B cell (primary cell): ENCODE measurements around the gene LATS2. TPM values are rescaled to one million over a fixed set of nuclear protein-coding genes. Genes with fewer than 3 reads are reported as not detected.

ENCODE experiments used
- ATAC-seq: fragments of 200-7000 bp; cut with Tn5 transposase; one replicate; pipeline ENCODE4 v1.10.0; 2021; ENCODE audit warnings: low read depth, mild to moderate bottlenecking, moderate number of reproducible peaks, moderate library complexity
- CTCF ChIA-PET: fragments of 350-600 bp; sonication (Branson Sonifier 250); formaldehyde crosslinking; loops from one replicate; lab custom pipeline; 2021; ENCODE audit warnings: antibody characterized with exemption, inconsistent platforms; lab: Charles Lee
- POLR2A ChIA-PET: fragments of 350-600 bp; sonication (Branson Sonifier 250); formaldehyde crosslinking; loops from one replicate; lab custom pipeline; 2021; ENCODE audit warnings: antibody characterized with exemption; lab: Charles Lee
- DNase-seq: peaks from one replicate; pipeline ENCODE4 v3.0.0; 2013
- H2AFZ ChIP-seq: 2 replicates; pipeline ENCODE4 v1.6.1; 2012; ENCODE audit warnings: mild to moderate bottlenecking, low read depth, low read length; ENCODE audit not compliant: insufficient read depth, poor library complexity, severe bottlenecking
- H3K27ac ChIP-seq, 2 donors: 1 replicate in 1 of 2; 2 replicates in 1 of 2; pipeline ENCODE4 v1.5.1; 2012 to 2013; ENCODE audit warnings: low read length in 2 of 2, mild to moderate bottlenecking in 2 of 2, moderate library complexity in 1 of 2
- H3K27me3 ChIP-seq, 4 experiments: fragments of 200-600 bp in 1 of 4; sonication (generic) in 1 of 4; replicated peaks in 1 of 4; 1 replicate in 2 of 4; 2 replicates in 2 of 4; pipeline versions ENCODE4 v1.6.1 to v1.7.0; 2013 to 2016; ENCODE audit warnings: low read length in 3 of 4, mild to moderate bottlenecking in 2 of 4, mixed read lengths in 1 of 4, moderate library complexity in 1 of 4; ENCODE audit not compliant: insufficient read depth in 4 of 4, control insufficient read depth in 3 of 4; ENCODE audit errors: control extremely low read depth in 1 of 4
- H3K36me3 ChIP-seq, 2 experiments: replicated peaks in 1 of 2; 1 replicate in 1 of 2; 2 replicates in 1 of 2; pipeline versions ENCODE4 v1.6.1 to v1.7.1; 2013; ENCODE audit warnings: low read length in 1 of 2; ENCODE audit not compliant: insufficient read depth in 2 of 2, control insufficient read depth in 1 of 2; ENCODE audit errors: control extremely low read depth in 1 of 2, extremely low read depth in 1 of 2
- H3K4me1 ChIP-seq, 2 donors: fragments of 200-600 bp in 1 of 2; sonication (generic) in 1 of 2; 1 replicate in 1 of 2; 2 replicates in 1 of 2; pipeline versions ENCODE4 v1.5.1 to v1.6.1; 2013 to 2017; ENCODE audit warnings: low read length in 2 of 2; ENCODE audit not compliant: control insufficient read depth in 2 of 2, insufficient read depth in 2 of 2
- H3K4me2 ChIP-seq: replicated peaks from 2 replicates; pipeline ENCODE3; 2012; ENCODE audit warnings: mild to moderate bottlenecking, low read depth, low read length; ENCODE audit not compliant: poor library complexity, severe bottlenecking
- H3K4me3 ChIP-seq, 5 experiments: fragments of 200-600 bp in 1 of 5; sonication (generic) in 1 of 5; 1 replicate in 3 of 5; 2 replicates in 2 of 5; pipeline versions ENCODE4 v1.5.1 to v1.7.0; 2011 to 2016; ENCODE audit warnings: low read length in 4 of 5, mild to moderate bottlenecking in 4 of 5, low read depth in 2 of 5, control low read depth in 1 of 5, moderate library complexity in 1 of 5; ENCODE audit not compliant: insufficient read depth in 1 of 5; ENCODE audit errors: control extremely low read depth in 1 of 5, extremely low read depth in 1 of 5
- H3K79me2 ChIP-seq: fragments of 200-600 bp; sonication (generic); one replicate; pipeline ENCODE4 v1.6.0; 2016; ENCODE audit warnings: low read length; ENCODE audit not compliant: control insufficient read depth, insufficient read depth
- H3K9ac ChIP-seq: fragments of 200-600 bp; sonication (generic); 2 replicates; pipeline ENCODE4 v1.6.1; 2017; ENCODE audit warnings: mild to moderate bottlenecking, low read length, moderate library complexity
- H3K9me3 ChIP-seq, 3 donors: one replicate each; pipeline versions ENCODE4 v1.6.1 to v1.7.1; 2013; ENCODE audit warnings: low read length in 2 of 3; ENCODE audit not compliant: control insufficient read depth in 2 of 3, insufficient read depth in 1 of 3; ENCODE audit errors: control extremely low read depth in 1 of 3
- H4K20me1 ChIP-seq: 2 replicates; pipeline ENCODE4 v1.6.0; 2012; ENCODE audit warnings: mild to moderate bottlenecking, low read length; ENCODE audit not compliant: insufficient read depth, control insufficient read depth, poor library complexity, severe bottlenecking
- H3K27ac Mint-ChIP-seq: one replicate; pipeline ENCODE4 v1.8.0; 2021; ENCODE audit warnings: mixed read lengths
- H3K27me3 Mint-ChIP-seq: one replicate; pipeline ENCODE4 v1.8.0; 2021; ENCODE audit warnings: mixed read lengths
- H3K4me1 Mint-ChIP-seq: one replicate; pipeline ENCODE4 v1.8.0; 2021; ENCODE audit warnings: mixed read lengths
- H3K4me3 Mint-ChIP-seq: one replicate; pipeline ENCODE4 v1.8.0; 2021; ENCODE audit warnings: mixed read lengths
- H3K9me3 Mint-ChIP-seq: one replicate; pipeline ENCODE4 v1.8.0; 2022; ENCODE audit warnings: mixed read lengths; ENCODE audit not compliant: insufficient read depth
- EZH2 ChIP-seq: IDR thresholded peaks from 2 replicates; pipeline ENCODE4 v1.6.1; 2012; ENCODE audit warnings: borderline replicate concordance, low read depth, mild to moderate bottlenecking, moderate library complexity, low read length; ENCODE audit not compliant: insufficient read depth, poor library complexity, severe bottlenecking
- WGBS: methylation state at CpG from one replicate; pipeline ENCODE4 v1.1.5; 2013; ENCODE audit warnings: missing lambda C conversion rate; ENCODE audit not compliant: insufficient coverage; 5-methylcytosine and 5-hydroxymethylcytosine counted together
- intact Hi-C: fragments of 100-400 bp; cut with micrococcal nuclease; formaldehyde crosslinking; loops from one replicate; pipeline ENCODE4 v1.10.0; 2022
- polyA plus RNA-seq: library from polyadenylated mRNA; depleted of rRNA; stranded (reverse); fragments of >200 nt; gene quantifications from 2 replicates; pipeline ENCODE4 v1.2.3, GENCODE V29; 2012
- total RNA-seq, 2 donors: library from RNA; stranded (reverse); fragments of 120-200 nt in 1 of 2; gene quantifications; 1 replicate in 1 of 2; 2 replicates in 1 of 2; pipeline versions ENCODE4 v1.2.3 to v1.2.4, GENCODE V29; 2013 to 2022
- TF ChIP-seq, protein P1 (sequence below): fragments of 200-600 bp; IDR thresholded peaks from one replicate; pipeline ENCODE4 v1.8.0; 2022; ENCODE audit warnings: antibody characterized with exemption, mild to moderate bottlenecking

LATS2 gene
- total and polyA plus RNA-seq, 2 donors (not counting 1 experiment from before 2014, with no cell fraction given) = 1.9 to 2.7 TPM

DNA sequence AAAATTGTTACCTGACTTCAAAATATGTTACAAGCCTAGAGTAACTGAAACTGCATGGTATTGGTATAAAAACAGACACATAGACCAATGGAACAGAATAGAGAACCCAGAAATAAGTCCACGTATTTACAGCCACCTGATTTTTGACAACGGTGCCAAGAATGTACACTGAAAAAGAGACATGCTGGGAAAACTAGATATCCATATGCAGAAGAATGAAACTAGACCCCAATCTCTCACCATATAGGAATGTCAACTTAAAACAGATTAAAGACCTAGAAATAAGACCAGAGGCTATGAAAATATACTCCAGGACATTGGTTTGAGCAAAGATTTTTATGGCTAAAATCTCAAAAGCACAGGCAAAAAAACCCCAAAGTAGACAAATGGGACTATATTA, 76.5 kb downstream of the LATS2 start:
- no peaks in the 10 kb centered on the region for H4K20me1 ChIP-seq
- no peak overlapping the region for H3K4me3 ChIP-seq
- no peaks in the 10 kb centered on the region for H3K4me1 ChIP-seq
- ChIA-PET CTCF (no interaction called here), POLR2A (no interaction called here)
- intact Hi-C loops = no loop called here
- DNase-seq = no peak
- no peaks in the 10 kb centered on the region for H3K27me3 ChIP-seq
- Mint-ChIP-seq H3K27ac (no peak overlapping the region), H3K27me3 (no peaks in the 10 kb centered on the region), H3K4me1 (no peaks in the 10 kb centered on the region), H3K4me3 (no peak overlapping the region), H3K9me3 (no peaks in the 10 kb centered on the region)
- ATAC-seq = no peak
- H3K36me3 ChIP-seq = no peaks in the 10 kb centered on the region
- peaks cover 0 to 14% (median 0%) of the 10 kb centered on the region in 3 donors for H3K9me3 ChIP-seq
- no peaks in the 10 kb centered on the region for H3K79me2 ChIP-seq
- WGBS = no CpG with 5 or more reads among the region's 2 CpGs
- no peak overlapping the region for H3K27ac ChIP-seq
- no peak overlapping the region for H3K9ac ChIP-seq
- no peak overlapping the region for H3K4me2 ChIP-seq
- TF ChIP-seq, protein P1, sequence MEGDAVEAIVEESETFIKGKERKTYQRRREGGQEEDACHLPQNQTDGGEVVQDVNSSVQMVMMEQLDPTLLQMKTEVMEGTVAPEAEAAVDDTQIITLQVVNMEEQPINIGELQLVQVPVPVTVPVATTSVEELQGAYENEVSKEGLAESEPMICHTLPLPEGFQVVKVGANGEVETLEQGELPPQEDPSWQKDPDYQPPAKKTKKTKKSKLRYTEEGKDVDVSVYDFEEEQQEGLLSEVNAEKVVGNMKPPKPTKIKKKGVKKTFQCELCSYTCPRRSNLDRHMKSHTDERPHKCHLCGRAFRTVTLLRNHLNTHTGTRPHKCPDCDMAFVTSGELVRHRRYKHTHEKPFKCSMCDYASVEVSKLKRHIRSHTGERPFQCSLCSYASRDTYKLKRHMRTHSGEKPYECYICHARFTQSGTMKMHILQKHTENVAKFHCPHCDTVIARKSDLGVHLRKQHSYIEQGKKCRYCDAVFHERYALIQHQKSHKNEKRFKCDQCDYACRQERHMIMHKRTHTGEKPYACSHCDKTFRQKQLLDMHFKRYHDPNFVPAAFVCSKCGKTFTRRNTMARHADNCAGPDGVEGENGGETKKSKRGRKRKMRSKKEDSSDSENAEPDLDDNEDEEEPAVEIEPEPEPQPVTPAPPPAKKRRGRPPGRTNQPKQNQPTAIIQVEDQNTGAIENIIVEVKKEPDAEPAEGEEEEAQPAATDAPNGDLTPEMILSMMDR = no peak
- no peak overlapping the region for H2AFZ ChIP-seq

- no peak overlapping the region for H3K4me2 ChIP-seq
- no peak overlapping the region for H3K4me3 Mint-ChIP-seq
- intact Hi-C loops = no loop called here
- no peaks in the 10 kb centered on the region for H3K27me3 ChIP-seq
- no peaks in the 10 kb centered on the region for H3K9me3 Mint-ChIP-seq
- ChIA-PET CTCF (no interaction called here), POLR2A (no interaction called here)
- H3K36me3 ChIP-seq = no peaks in the 10 kb centered on the region
- no peaks in the 10 kb centered on the region for H3K27me3 Mint-ChIP-seq
- DNase-seq = no peak
- H2AFZ ChIP-seq = no peak overlapping the region
- H3K4me1 ChIP-seq = no peaks in the 10 kb centered on the region
- no peak for TF ChIP-seq EZH2
- TF ChIP-seq, protein P1 = no peak
- H3K4me1 Mint-ChIP-seq = no peaks in the 10 kb centered on the region
- no peaks in the 10 kb centered on the region for H3K79me2 ChIP-seq
- no peak overlapping the region for H3K4me3 ChIP-seq
- no peak for ATAC-seq
- no peak overlapping the region for H3K27ac ChIP-seq
- WGBS = 95% methylated on average over 7 of the region's 11 CpGs
- H4K20me1 ChIP-seq = no peaks in the 10 kb centered on the region
- H3K9me3 ChIP-seq = peaks cover 0 to 3% (median 0%) of the 10 kb centered on the region in 3 donors
- no peak overlapping the region for H3K9ac ChIP-seq
- H3K27ac Mint-ChIP-seq = no peak overlapping the region
These were observed 78.0 kb downstream of the LATS2 start for GRCh38 chr13:20983386-20983785.
